Ascending aorta (tissue), 2 donors: Measurements from ENCODE around the gene VAT1L. TPM values are rescaled to one million over a fixed set of nuclear protein-coding genes. Genes with fewer than 3 reads are reported as not detected.

Experiments used
- DNase-seq, 2 donors: peaks; one replicate each; pipeline ENCODE4 v3.0.0-alpha.2; 2019; ENCODE audit warnings: low spot score in 2 of 2
- H3K27ac ChIP-seq, 2 donors: fragments of 200-600 bp; sonication (generic); one replicate each; pipeline ENCODE4 v1.5.1; 2016 to 2017; ENCODE audit warnings: mild to moderate bottlenecking in 1 of 2
- H3K27me3 ChIP-seq: fragments of 200-600 bp; sonication (generic); one replicate; pipeline ENCODE4 v1.5.1; 2017
- H3K36me3 ChIP-seq, 2 donors: fragments of 200-600 bp; sonication (generic); one replicate each; pipeline ENCODE4 v1.5.1; 2016
- H3K4me1 ChIP-seq, 2 donors: fragments of 200-600 bp; sonication (generic); one replicate each; pipeline ENCODE4 v1.5.1; 2016 to 2017; ENCODE audit warnings: mild to moderate bottlenecking in 1 of 2
- H3K4me3 ChIP-seq, 2 donors: fragments of 200-600 bp; sonication (generic); one replicate each; pipeline ENCODE4 v1.5.1; 2016 to 2017; ENCODE audit warnings: mild to moderate bottlenecking in 1 of 2
- H3K9me3 ChIP-seq, 2 donors: fragments of 200-600 bp; sonication (generic); one replicate each; pipeline ENCODE4 v1.5.1; 2016
- CTCF ChIP-seq, 3 experiments: fragments of 200-600 bp in 2 of 3; fragments of 450-650 bp in 1 of 3; sonication (generic) in 2 of 3; IDR thresholded peaks; one replicate each; pipeline ENCODE4 v1.5.1; 2016 to 2019; ENCODE audit warnings: antibody characterized with exemption in 3 of 3, mild to moderate bottlenecking in 1 of 3, moderate library complexity in 1 of 3
- intact Hi-C: fragments of 100-400 bp; cut with DNase I; formaldehyde crosslinking; loops from one replicate; pipeline ENCODE4 v1.15.1; 2023
- total RNA-seq: library from RNA; depleted of rRNA; stranded (reverse); fragments of >200 nt; gene quantifications from one replicate; pipeline ENCODE4 v1.1.0, GENCODE V29; 2016

Gene VAT1L
- total RNA-seq: 12.6 TPM

GRCh38 chr16:77788181-77789084, at the start of gene VAT1L:
VAT1L (plus strand) TSS chr16:77788564; CDS start chr16:77788683, 119 bp downstream.
- peak in 1 of 2 donors; percentile 72 for DNase-seq
- no peak for TF ChIP-seq CTCF (IDR thresholded peaks at IDR 0.05)
- H3K27me3 ChIP-seq: no peaks in the 10 kb centered on the region
- peak within 1 kb of the TSS; percentile 50 to 60 for H3K27ac ChIP-seq
- no peaks in the 10 kb centered on the region for H3K9me3 ChIP-seq
- intact Hi-C loops: loop anchor here (2.0 to 10.0 kb wide), 6 partner anchors 66 to 316 kb away; partner anchors contain the start of gene NUDT7
- peaks cover 0 to 8% of the 10 kb centered on the region in 2 donors for H3K4me1 ChIP-seq
- no peaks in the 10 kb centered on the region for H3K36me3 ChIP-seq
- peak within 1 kb of the TSS; percentile 73 to 80 for H3K4me3 ChIP-seq

GRCh38 chr16:77738706-77739558, 49.4 kb upstream of the VAT1L start:
- no peaks in the 10 kb centered on the region for H3K36me3 ChIP-seq
- no peaks in the 10 kb centered on the region for H3K4me1 ChIP-seq
- no peak for TF ChIP-seq CTCF (IDR thresholded peaks at IDR 0.05)
- intact Hi-C loops: no loop called here
- H3K4me3 ChIP-seq: no peak overlapping the region
- no peaks in the 10 kb centered on the region for H3K9me3 ChIP-seq
- no peak overlapping the region for H3K27ac ChIP-seq
- DNase-seq: no peak
- H3K27me3 ChIP-seq: no peaks in the 10 kb centered on the region

GRCh38 chr16:77739559-77739892, 48.8 kb upstream of the VAT1L start:
- no peak overlapping the region for H3K27ac ChIP-seq
- no peak for TF ChIP-seq CTCF (IDR thresholded peaks at IDR 0.05)
- H3K36me3 ChIP-seq: no peaks in the 10 kb centered on the region
- intact Hi-C loops: no loop called here
- H3K9me3 ChIP-seq: no peaks in the 10 kb centered on the region
- H3K4me1 ChIP-seq: no peaks in the 10 kb centered on the region
- H3K27me3 ChIP-seq: no peaks in the 10 kb centered on the region
- DNase-seq: no peak
- H3K4me3 ChIP-seq: no peak overlapping the region

GRCh38 chr16:77744141-77744540, 44.2 kb upstream of the VAT1L start:
- no peak for TF ChIP-seq CTCF (IDR thresholded peaks at IDR 0.05)
- Histone ChIP-seq H3K9me3 (no peaks in the 10 kb centered on the region), H3K36me3 (no peaks in the 10 kb centered on the region), H3K4me1 (no peaks in the 10 kb centered on the region), H3K4me3 (no peak overlapping the region), H3K27me3 (no peaks in the 10 kb centered on the region), H3K27ac (no peak overlapping the region)
- no peak for DNase-seq
- intact Hi-C loops: no loop called here

GRCh38 chr16:77745972-77746371, 42.4 kb upstream of the VAT1L start:
- Histone ChIP-seq H3K27me3 (no peaks in the 10 kb centered on the region), H3K27ac (no peak overlapping the region), H3K9me3 (no peaks in the 10 kb centered on the region), H3K36me3 (no peaks in the 10 kb centered on the region), H3K4me1 (no peaks in the 10 kb centered on the region), H3K4me3 (no peak overlapping the region)
- no peak for DNase-seq
- TF ChIP-seq CTCF (IDR thresholded peaks at IDR 0.05): no peak
- intact Hi-C loops: no loop called here
